Thoracic aorta endothelial cell (primary cell): ENCODE results near the gene DEFB126. TPM values are rescaled to one million over a fixed set of nuclear protein-coding genes. Genes with fewer than 3 reads are reported as not detected.

ENCODE experiments used
- total RNA-seq: library from RNA; depleted of rRNA; stranded (reverse); fragments of >200 nt; gene quantifications from 2 replicates; pipeline ENCODE4 v1.2.3, GENCODE V29; 2012

Gene DEFB126, protein sequence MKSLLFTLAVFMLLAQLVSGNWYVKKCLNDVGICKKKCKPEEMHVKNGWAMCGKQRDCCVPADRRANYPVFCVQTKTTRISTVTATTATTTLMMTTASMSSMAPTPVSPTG
- not detected in 2 replicates for total RNA-seq

DNA sequence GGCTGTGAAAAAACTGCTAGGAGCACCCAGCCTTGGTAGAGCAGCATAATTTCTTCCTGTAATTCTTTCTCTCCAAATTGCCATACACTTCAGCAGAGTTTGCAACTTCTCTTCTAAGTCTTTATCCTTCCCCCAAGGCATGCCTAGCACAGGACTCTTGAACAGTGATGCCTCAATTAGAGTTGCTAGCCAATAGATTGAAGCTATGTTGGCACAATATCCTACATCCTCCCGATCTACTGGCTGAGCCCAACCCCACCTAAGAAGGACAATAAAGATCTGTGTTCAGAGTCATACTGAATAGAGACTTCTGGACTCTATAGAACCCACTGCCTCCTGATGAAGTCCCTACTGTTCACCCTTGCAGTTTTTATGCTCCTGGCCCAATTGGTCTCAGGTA, at the start of gene DEFB126:
Gene DEFB126, plus strand, starts transcription at position 301 of the 400 bp plus-strand sequence. Its CDS starts 39 bp downstream, at position 340.

GRCh38 chr20:157154-157553, 14.8 kb downstream of the DEFB126 start, which contains the start of gene DEFB127:
TSS of gene DEFB127 (plus strand) at chr20:157454. CDS start at chr20:157545, 91 bp downstream.

DNA sequence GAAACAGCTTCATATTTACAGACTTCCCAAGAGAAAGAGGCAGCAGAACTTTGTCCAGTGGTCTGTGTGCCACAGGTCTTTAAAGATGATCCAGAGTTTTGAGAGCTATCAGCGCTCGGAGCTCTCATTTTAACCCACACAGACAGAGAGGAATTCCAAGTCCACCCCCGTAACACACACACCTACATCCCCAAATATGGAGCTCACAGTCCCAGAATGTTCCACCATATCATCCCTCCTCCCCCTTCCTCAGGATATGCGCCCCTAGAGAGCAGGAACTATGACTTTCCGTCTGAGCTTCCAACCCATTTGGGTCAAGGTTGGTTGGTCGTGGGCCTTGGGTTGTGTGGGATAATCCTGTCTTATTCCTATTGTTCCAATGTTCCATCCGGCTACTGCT, 47.2 kb downstream of the DEFB126 start, which contains the start of gene DEFB128:
Gene DEFB128, minus strand, starts transcription at position 101 of the 400 bp plus-strand sequence. Its CDS starts 88 bp downstream, at position 13.

Other genes starting within 250 kb of the DEFB126 start
- not detected in 2 replicates for gene DEFB125, start 54.9 kb upstream of the DEFB126 start, total RNA-seq
- not detected in 2 replicates for gene DEFB127, start 14.9 kb downstream of the DEFB126 start, total RNA-seq
- gene DEFB128, start 47.1 kb downstream of the DEFB126 start, total RNA-seq, result not detected in 2 replicates
- not detected in 2 replicates for gene DEFB129, start 84.7 kb downstream of the DEFB126 start, total RNA-seq
- not detected in 2 replicates for gene DEFB132, start 115.1 kb downstream of the DEFB126 start, total RNA-seq
- 3.2 and 4.9 TPM in 2 replicates for gene C20orf96, start 148.2 kb downstream of the DEFB126 start, total RNA-seq
- gene ZCCHC3, start 155.0 kb downstream of the DEFB126 start, total RNA-seq, result 14.9 and 15.3 TPM in 2 replicates
- gene SOX12, start 183.0 kb downstream of the DEFB126 start, total RNA-seq, result 9.3 and 10.8 TPM in 2 replicates
- gene NRSN2, start 204.5 kb downstream of the DEFB126 start, total RNA-seq, result 29.0 and 41.0 TPM in 2 replicates
- gene TRIB3, start 238.2 kb downstream of the DEFB126 start, total RNA-seq, result 52.1 and 65.8 TPM in 2 replicates